Measurements from ENCODE around the gene SIRPG. TPM values are rescaled to one million over a fixed set of nuclear protein-coding genes. Genes with fewer than 3 reads are reported as not detected.

SIRPG gene
- total and polyA plus RNA-seq, 2 of the 8 experiments (the other 6 are each of a cell fraction or from before 2014, with no cell fraction given) = 0.08 TPM; not detected in 1

DNA sequence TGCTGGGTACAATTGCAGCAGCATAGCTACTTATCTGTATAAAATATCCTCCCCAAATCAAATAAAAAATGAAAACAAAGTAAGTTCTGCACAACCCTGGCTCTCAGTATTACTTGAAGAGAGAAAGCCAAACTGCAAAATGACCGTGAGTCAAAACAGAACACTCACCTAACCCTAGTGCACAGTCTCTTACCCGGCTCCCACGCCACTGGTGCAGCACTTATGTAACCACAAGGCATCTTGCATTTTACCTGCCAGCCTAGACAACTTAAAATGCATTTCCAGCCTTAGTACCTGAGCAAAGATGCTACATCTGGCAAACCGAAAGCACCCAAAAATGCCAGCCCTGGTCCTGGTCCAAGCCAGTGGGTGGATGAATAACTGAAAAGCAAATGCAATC is 25.4 kb downstream of the SIRPG start (continued):
- TF ChIP-seq, protein P1, sequence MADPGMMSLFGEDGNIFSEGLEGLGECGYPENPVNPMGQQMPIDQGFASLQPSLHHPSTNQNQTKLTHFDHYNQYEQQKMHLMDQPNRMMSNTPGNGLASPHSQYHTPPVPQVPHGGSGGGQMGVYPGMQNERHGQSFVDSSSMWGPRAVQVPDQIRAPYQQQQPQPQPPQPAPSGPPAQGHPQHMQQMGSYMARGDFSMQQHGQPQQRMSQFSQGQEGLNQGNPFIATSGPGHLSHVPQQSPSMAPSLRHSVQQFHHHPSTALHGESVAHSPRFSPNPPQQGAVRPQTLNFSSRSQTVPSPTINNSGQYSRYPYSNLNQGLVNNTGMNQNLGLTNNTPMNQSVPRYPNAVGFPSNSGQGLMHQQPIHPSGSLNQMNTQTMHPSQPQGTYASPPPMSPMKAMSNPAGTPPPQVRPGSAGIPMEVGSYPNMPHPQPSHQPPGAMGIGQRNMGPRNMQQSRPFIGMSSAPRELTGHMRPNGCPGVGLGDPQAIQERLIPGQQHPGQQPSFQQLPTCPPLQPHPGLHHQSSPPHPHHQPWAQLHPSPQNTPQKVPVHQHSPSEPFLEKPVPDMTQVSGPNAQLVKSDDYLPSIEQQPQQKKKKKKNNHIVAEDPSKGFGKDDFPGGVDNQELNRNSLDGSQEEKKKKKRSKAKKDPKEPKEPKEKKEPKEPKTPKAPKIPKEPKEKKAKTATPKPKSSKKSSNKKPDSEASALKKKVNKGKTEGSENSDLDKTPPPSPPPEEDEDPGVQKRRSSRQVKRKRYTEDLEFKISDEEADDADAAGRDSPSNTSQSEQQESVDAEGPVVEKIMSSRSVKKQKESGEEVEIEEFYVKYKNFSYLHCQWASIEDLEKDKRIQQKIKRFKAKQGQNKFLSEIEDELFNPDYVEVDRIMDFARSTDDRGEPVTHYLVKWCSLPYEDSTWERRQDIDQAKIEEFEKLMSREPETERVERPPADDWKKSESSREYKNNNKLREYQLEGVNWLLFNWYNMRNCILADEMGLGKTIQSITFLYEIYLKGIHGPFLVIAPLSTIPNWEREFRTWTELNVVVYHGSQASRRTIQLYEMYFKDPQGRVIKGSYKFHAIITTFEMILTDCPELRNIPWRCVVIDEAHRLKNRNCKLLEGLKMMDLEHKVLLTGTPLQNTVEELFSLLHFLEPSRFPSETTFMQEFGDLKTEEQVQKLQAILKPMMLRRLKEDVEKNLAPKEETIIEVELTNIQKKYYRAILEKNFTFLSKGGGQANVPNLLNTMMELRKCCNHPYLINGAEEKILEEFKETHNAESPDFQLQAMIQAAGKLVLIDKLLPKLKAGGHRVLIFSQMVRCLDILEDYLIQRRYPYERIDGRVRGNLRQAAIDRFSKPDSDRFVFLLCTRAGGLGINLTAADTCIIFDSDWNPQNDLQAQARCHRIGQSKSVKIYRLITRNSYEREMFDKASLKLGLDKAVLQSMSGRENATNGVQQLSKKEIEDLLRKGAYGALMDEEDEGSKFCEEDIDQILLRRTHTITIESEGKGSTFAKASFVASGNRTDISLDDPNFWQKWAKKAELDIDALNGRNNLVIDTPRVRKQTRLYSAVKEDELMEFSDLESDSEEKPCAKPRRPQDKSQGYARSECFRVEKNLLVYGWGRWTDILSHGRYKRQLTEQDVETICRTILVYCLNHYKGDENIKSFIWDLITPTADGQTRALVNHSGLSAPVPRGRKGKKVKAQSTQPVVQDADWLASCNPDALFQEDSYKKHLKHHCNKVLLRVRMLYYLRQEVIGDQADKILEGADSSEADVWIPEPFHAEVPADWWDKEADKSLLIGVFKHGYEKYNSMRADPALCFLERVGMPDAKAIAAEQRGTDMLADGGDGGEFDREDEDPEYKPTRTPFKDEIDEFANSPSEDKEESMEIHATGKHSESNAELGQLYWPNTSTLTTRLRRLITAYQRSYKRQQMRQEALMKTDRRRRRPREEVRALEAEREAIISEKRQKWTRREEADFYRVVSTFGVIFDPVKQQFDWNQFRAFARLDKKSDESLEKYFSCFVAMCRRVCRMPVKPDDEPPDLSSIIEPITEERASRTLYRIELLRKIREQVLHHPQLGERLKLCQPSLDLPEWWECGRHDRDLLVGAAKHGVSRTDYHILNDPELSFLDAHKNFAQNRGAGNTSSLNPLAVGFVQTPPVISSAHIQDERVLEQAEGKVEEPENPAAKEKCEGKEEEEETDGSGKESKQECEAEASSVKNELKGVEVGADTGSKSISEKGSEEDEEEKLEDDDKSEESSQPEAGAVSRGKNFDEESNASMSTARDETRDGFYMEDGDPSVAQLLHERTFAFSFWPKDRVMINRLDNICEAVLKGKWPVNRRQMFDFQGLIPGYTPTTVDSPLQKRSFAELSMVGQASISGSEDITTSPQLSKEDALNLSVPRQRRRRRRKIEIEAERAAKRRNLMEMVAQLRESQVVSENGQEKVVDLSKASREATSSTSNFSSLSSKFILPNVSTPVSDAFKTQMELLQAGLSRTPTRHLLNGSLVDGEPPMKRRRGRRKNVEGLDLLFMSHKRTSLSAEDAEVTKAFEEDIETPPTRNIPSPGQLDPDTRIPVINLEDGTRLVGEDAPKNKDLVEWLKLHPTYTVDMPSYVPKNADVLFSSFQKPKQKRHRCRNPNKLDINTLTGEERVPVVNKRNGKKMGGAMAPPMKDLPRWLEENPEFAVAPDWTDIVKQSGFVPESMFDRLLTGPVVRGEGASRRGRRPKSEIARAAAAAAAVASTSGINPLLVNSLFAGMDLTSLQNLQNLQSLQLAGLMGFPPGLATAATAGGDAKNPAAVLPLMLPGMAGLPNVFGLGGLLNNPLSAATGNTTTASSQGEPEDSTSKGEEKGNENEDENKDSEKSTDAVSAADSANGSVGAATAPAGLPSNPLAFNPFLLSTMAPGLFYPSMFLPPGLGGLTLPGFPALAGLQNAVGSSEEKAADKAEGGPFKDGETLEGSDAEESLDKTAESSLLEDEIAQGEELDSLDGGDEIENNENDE (IDR thresholded peaks at IDR 0.05; ENCODE audit: insufficient replicate concordance, low read length) = no peak
- TF ChIP-seq GTF2F1 (IDR thresholded peaks at IDR 0.05; ENCODE audit: borderline replicate concordance, low read depth, low read length) (no peak), HDAC2 (IDR thresholded peaks at IDR 0.05; ENCODE audit: borderline replicate concordance in 1 of 2, low read depth in 2 of 2, low read length in 2 of 2) (no peak), JUN (IDR thresholded peaks at IDR 0.05; ENCODE audit: low read depth, low read length) (no peak), JUND (IDR thresholded peaks at IDR 0.05; ENCODE audit: low read length) (no peak), KDM1A (IDR thresholded peaks at IDR 0.05; ENCODE audit: borderline replicate concordance, low read length) (no peak), SP4 (IDR thresholded peaks at IDR 0.05; ENCODE audit: low read length) (no peak), ASH2L (IDR thresholded peaks at IDR 0.05; ENCODE audit: low read length) (no peak), EZH2 (IDR thresholded peaks at IDR 0.05; ENCODE audit: low read depth, low read length, severe bottlenecking) (no peak)
- TF ChIP-seq, protein P2, sequence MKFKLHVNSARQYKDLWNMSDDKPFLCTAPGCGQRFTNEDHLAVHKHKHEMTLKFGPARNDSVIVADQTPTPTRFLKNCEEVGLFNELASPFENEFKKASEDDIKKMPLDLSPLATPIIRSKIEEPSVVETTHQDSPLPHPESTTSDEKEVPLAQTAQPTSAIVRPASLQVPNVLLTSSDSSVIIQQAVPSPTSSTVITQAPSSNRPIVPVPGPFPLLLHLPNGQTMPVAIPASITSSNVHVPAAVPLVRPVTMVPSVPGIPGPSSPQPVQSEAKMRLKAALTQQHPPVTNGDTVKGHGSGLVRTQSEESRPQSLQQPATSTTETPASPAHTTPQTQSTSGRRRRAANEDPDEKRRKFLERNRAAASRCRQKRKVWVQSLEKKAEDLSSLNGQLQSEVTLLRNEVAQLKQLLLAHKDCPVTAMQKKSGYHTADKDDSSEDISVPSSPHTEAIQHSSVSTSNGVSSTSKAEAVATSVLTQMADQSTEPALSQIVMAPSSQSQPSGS (IDR thresholded peaks at IDR 0.05; ENCODE audit: low read length) = no peak
